Measurements from ENCODE around the gene GHRHR.

The GHRHR gene

GRCh38 chr7:30937416-30937815 lies 26.3 kb upstream of the GHRHR start:
- no peak for TF ChIP-seq CTCF (conservative IDR thresholded peaks at IDR 0.05; ENCODE audit: low read length)
- H3K4me3 ChIP-seq (ENCODE audit: low read length): no peak overlapping the region
- no peak for DNase-seq (ENCODE audit: low read depth)

GRCh38 chr7:30938435-30939316 lies 25.1 kb upstream of the GHRHR start:
- H3K4me3 ChIP-seq (ENCODE audit: low read length): no peak overlapping the region
- TF ChIP-seq CTCF (conservative IDR thresholded peaks at IDR 0.05; ENCODE audit: low read length): peak; percentile 95
- peak; percentile 59 for DNase-seq (ENCODE audit: low read depth)

GRCh38 chr7:30941582-30942323 lies 22.0 kb upstream of the GHRHR start:
- no peak for TF ChIP-seq CTCF (conservative IDR thresholded peaks at IDR 0.05; ENCODE audit: low read length)
- no peak overlapping the region for H3K4me3 ChIP-seq (ENCODE audit: low read length)

GRCh38 chr7:30950197-30950596 lies 13.6 kb upstream of the GHRHR start:
- no peak overlapping the region for H3K4me3 ChIP-seq (ENCODE audit: low read length)
- no peak for DNase-seq (ENCODE audit: low read depth)
- no peak for TF ChIP-seq CTCF (conservative IDR thresholded peaks at IDR 0.05; ENCODE audit: low read length)

More at GRCh38 chr7:30941582-30942323, 22.0 kb upstream of the GHRHR start:
- no peak for DNase-seq (ENCODE audit: low read depth)

- no peak for DNase-seq (ENCODE audit: low read depth)
- no peak for TF ChIP-seq CTCF (conservative IDR thresholded peaks at IDR 0.05; ENCODE audit: low read length)
- no peak overlapping the region for H3K4me3 ChIP-seq (ENCODE audit: low read length)
Measured at GRCh38 chr7:30954914-30955313, 8.8 kb upstream of the GHRHR start.

GRCh38 chr7:30956704-30957103 lies 7.0 kb upstream of the GHRHR start:
- no peak overlapping the region for H3K4me3 ChIP-seq (ENCODE audit: low read length)
- no peak for DNase-seq (ENCODE audit: low read depth)
- no peak for TF ChIP-seq CTCF (conservative IDR thresholded peaks at IDR 0.05; ENCODE audit: low read length)

Data from AG10803 (cell line).